Prostate gland (tissue), 2 donors: ENCODE measurements around the gene CNTNAP2.
A peak's percentile ranks its signal among the peaks of the same experiment; 100 is the strongest.

Experiments used
- CTCF ChIP-seq, 4 experiments: fragments of 200-600 bp in 2 of 4; fragments of 450-650 bp in 2 of 4; sonication (generic) in 2 of 4; IDR thresholded peaks; 1 replicate in 3 of 4; 2 replicates in 1 of 4; pipeline ENCODE4 v1.5.1; 2016 to 2019; ENCODE audit warnings: antibody characterized with exemption in 4 of 4, mild to moderate bottlenecking in 2 of 4, moderate library complexity in 2 of 4
- POLR2A ChIP-seq: fragments of 450-650 bp; IDR thresholded peaks from one replicate; pipeline ENCODE4 v1.6.1; 2016; ENCODE audit warnings: antibody characterized with exemption, mild to moderate bottlenecking
- POLR2AphosphoS5 ChIP-seq: sonication (generic); formaldehyde crosslinking; IDR thresholded peaks from one replicate; pipeline ENCODE4 v1.6.1; 2017; ENCODE audit warnings: antibody characterized with exemption

- TF ChIP-seq POLR2A (no peak), POLR2AphosphoS5 (no peak), CTCF (IDR thresholded peaks at IDR 0.05) (peak in 2 of 4 experiments; percentile 18 to 31)
These were observed 1993.7 kb downstream of the CNTNAP2 start for GRCh38 chr7:148110097-148110868.
